K562 (cell line): ENCODE results near the gene HADH. TPM values are rescaled to one million over a fixed set of nuclear protein-coding genes. Genes with fewer than 3 reads are reported as not detected.

Experiments
- ATAC-seq: fragments of 200-7000 bp; cut with Tn5 transposase; 3 replicates; pipeline ENCODE4 v1.9.1; 2020; ENCODE audit warnings: moderate library complexity
- BruUV-seq: library from RNA; stranded (reverse); fragments of 400-500 nt; replicated peaks from 2 replicates; lab custom pipeline; 2021; lab: Mats Ljungman, UMichigan
- CTCF ChIA-PET: fragments of 300-600 bp; formaldehyde crosslinking; extraction: SDS; loops from one replicate; lab custom pipeline; 2021; ENCODE audit warnings: low intra/inter-chr PET ratio; lab: Yijun Ruan, JAX
- POLR2A ChIA-PET: fragments of 300-600, 350-650 bp; sonication (Branson Sonifier 250); formaldehyde crosslinking; extraction: SDS; loops from one replicate; lab custom pipeline; 2021; ENCODE audit warnings: antibody characterized with exemption, inconsistent platforms; lab: Yijun Ruan, JAX
- DNase-seq, 4 experiments: peaks; one replicate each; pipeline versions ENCODE4 v3.0.0 to v3.0.0-alpha.2; 2011 to 2018; ENCODE audit warnings: low spot score in 3 of 4, mixed read lengths in 3 of 4; ENCODE audit errors: extremely low read depth in 1 of 4
- FAIRE-seq: peaks from 2 replicates; lab custom pipeline; 2011; peaks lifted over from hg19 to GRCh38; lab: Jason Lieb, UNC
- H2AFZ ChIP-seq: 2 replicates; pipeline ENCODE4 v1.6.0; 2011; ENCODE audit warnings: low read depth, low read length, control low read depth, inconsistent platforms
- H3K27ac ChIP-seq: fragments of 200-600 bp; 3 replicates; pipeline ENCODE4 v1.8.0; 2011; ENCODE audit warnings: low read depth, mild to moderate bottlenecking, control low read depth, inconsistent platforms, low read length, moderate library complexity, mixed read lengths; ENCODE audit errors: extremely low read depth
- H3K27me3 ChIP-seq, 2 experiments: fragments of 300-600 bp in 1 of 2; 2 replicates in 1 of 2; 3 replicates in 1 of 2; pipeline versions ENCODE4 v1.6.0 to v1.8.0; 2011; ENCODE audit warnings: inconsistent platforms in 2 of 2, low read length in 2 of 2, mild to moderate bottlenecking in 1 of 2, mixed read lengths in 1 of 2, moderate library complexity in 1 of 2; ENCODE audit not compliant: control insufficient read depth in 2 of 2, insufficient read depth in 2 of 2
- H3K36me3 ChIP-seq: fragments of 300-600 bp; 3 replicates; pipeline ENCODE4 v1.8.0; 2011; ENCODE audit warnings: mild to moderate bottlenecking, low read length, inconsistent platforms; ENCODE audit not compliant: control insufficient read depth, insufficient read depth
- H3K4me1 ChIP-seq, 2 experiments: fragments of 200-600 bp in 1 of 2; replicated peaks in 1 of 2; 2 replicates in 1 of 2; 3 replicates in 1 of 2; pipeline versions ENCODE4 v1.5.1 to v1.8.0; 2011; ENCODE audit warnings: inconsistent platforms in 2 of 2, low read length in 2 of 2, mild to moderate bottlenecking in 1 of 2, mixed read lengths in 1 of 2, moderate library complexity in 1 of 2; ENCODE audit not compliant: control insufficient read depth in 2 of 2, insufficient read depth in 2 of 2
- H3K4me2 ChIP-seq: 2 replicates; pipeline ENCODE4 v1.6.1; 2011; ENCODE audit warnings: low read length, control low read depth, inconsistent platforms, mixed read lengths; ENCODE audit not compliant: insufficient read depth
- H3K4me3 ChIP-seq: fragments of 200-600 bp; sonication (generic), shearing (Covaris generic); 2 replicates; pipeline ENCODE4 v1.5.1; 2016; ENCODE audit warnings: control low read depth, inconsistent platforms
- H3K79me2 ChIP-seq: fragments of 200-600 bp; 3 replicates; pipeline ENCODE4 v1.8.0; 2011; ENCODE audit warnings: low read length, inconsistent platforms; ENCODE audit not compliant: control insufficient read depth, insufficient read depth
- H3K9ac ChIP-seq, 2 experiments: 2 replicates each; pipeline versions ENCODE4 v1.6.0 to v1.6.1; 2011; ENCODE audit warnings: low read depth in 2 of 2, low read length in 2 of 2, control low read depth in 1 of 2, inconsistent platforms in 1 of 2, mild to moderate bottlenecking in 1 of 2, mixed read lengths in 1 of 2; ENCODE audit not compliant: insufficient read depth in 1 of 2
- H3K9me1 ChIP-seq: one replicate; pipeline ENCODE4 v1.6.0; 2011; ENCODE audit warnings: inconsistent platforms, mild to moderate bottlenecking, low read length, moderate library complexity; ENCODE audit not compliant: control insufficient read depth, insufficient read depth
- H3K9me3 ChIP-seq: replicated peaks from 2 replicates; pipeline ENCODE4 v1.5.1; 2011; ENCODE audit warnings: low read depth, low read length, inconsistent platforms; ENCODE audit not compliant: control insufficient read depth, insufficient read depth
- H4K20me1 ChIP-seq: replicated peaks from 2 replicates; pipeline ENCODE4 v1.6.1; 2011; ENCODE audit warnings: low read length, inconsistent platforms, mixed read lengths; ENCODE audit not compliant: control insufficient read depth, insufficient read depth
- CBFA2T3 ChIP-seq: fragments of 450-650 bp; IDR thresholded peaks from 2 replicates; pipeline ENCODE4 v1.6.1; 2017
- CTBP1 ChIP-seq: fragments of 450-650 bp; IDR thresholded peaks from 2 replicates; pipeline ENCODE4 v1.6.1; 2016; ENCODE audit warnings: borderline replicate concordance
- ETS2 ChIP-seq: IDR thresholded peaks from 2 replicates; pipeline ENCODE4 v1.6.1; 2016; ENCODE audit warnings: borderline replicate concordance, missing genetic modification characterization, mild to moderate bottlenecking, moderate library complexity, missing compliant biosample characterization; ENCODE audit not compliant: poor library complexity, severe bottlenecking
- FOXJ2 ChIP-seq: fragments of 200-800 bp; sonication (Bioruptor generic); IDR thresholded peaks from 2 replicates; pipeline ENCODE4 v1.6.1; 2016; ENCODE audit warnings: missing genetic modification characterization, missing compliant biosample characterization
- FOXO4 ChIP-seq: fragments of 450-650 bp; formaldehyde crosslinking; IDR thresholded peaks from 2 replicates; pipeline ENCODE4 v1.4.0; 2020; ENCODE audit warnings: mild to moderate bottlenecking, moderate library complexity
- MEIS2 ChIP-seq: fragments of 450-650 bp; IDR thresholded peaks from 2 replicates; pipeline ENCODE4 v1.6.1; 2014; ENCODE audit warnings: mild to moderate bottlenecking; ENCODE audit not compliant: partially characterized antibody
- MLLT1 ChIP-seq, 2 experiments: fragments of 450-650 bp; IDR thresholded peaks; 2 replicates each; pipeline ENCODE4 v1.6.1; 2016
- NFRKB ChIP-seq: fragments of 450-650 bp; IDR thresholded peaks from 2 replicates; pipeline ENCODE4 v1.6.1; 2016; ENCODE audit warnings: low read depth
- NR4A1 ChIP-seq, 2 experiments: fragments of 250-450 bp in 1 of 2; fragments of 450-650 bp in 1 of 2; sonication (Bioruptor Pico) in 1 of 2; IDR thresholded peaks; 2 replicates each; pipeline versions ENCODE4 v1.4.0 to v1.6.1; 2016 to 2020; ENCODE audit warnings: mild to moderate bottlenecking in 2 of 2, missing compliant biosample characterization in 1 of 2, missing genetic modification characterization in 1 of 2, moderate library complexity in 1 of 2
- SIN3A ChIP-seq, 2 experiments: fragments of 150-350 bp in 1 of 2; IDR thresholded peaks; 2 replicates each; pipeline ENCODE4 v1.6.1; 2011 to 2016; ENCODE audit warnings: borderline replicate concordance in 2 of 2, low read depth in 2 of 2, low read length in 2 of 2, mild to moderate bottlenecking in 2 of 2, moderate library complexity in 2 of 2; ENCODE audit not compliant: control insufficient read depth in 1 of 2
- SOX6 ChIP-seq: fragments of 450-650 bp; IDR thresholded peaks from 2 replicates; pipeline ENCODE4 v1.6.1; 2014; ENCODE audit warnings: mild to moderate bottlenecking
- ZNF197 ChIP-seq: fragments of 200-800 bp; sonication (Bioruptor generic); IDR thresholded peaks from 2 replicates; pipeline ENCODE4 v1.6.1; 2016; ENCODE audit warnings: low read depth, missing genetic modification characterization, missing compliant biosample characterization
- ZNF778 ChIP-seq: fragments of 450-650 bp; formaldehyde crosslinking; IDR thresholded peaks from 2 replicates; pipeline ENCODE4 v1.4.0; 2020; ENCODE audit warnings: mild to moderate bottlenecking, moderate library complexity
- WGBS: fragments of 100-300 bp; shearing (Covaris generic); methylation state at CpG from one replicate; pipeline ENCODE4 v1.1.6; 2016; ENCODE audit warnings: low coverage, mixed read lengths; ENCODE audit not compliant: insufficient coverage; ENCODE audit errors: missing lambda C conversion rate; 5-methylcytosine and 5-hydroxymethylcytosine counted together
- in situ Hi-C: fragments of 300-500 bp; cut with MboI; formaldehyde crosslinking; loops from 4 replicates; pipeline ENCODE4 v1.15.0; 2018; ENCODE audit warnings: inconsistent platforms, mixed read lengths
- intact Hi-C: fragments of 100-400 bp; cut with micrococcal nuclease; formaldehyde crosslinking; loops from 2 replicates; pipeline ENCODE4 v1.14.2; 2022
- polyA plus RNA-seq, 8 experiments: library from polyadenylated mRNA; depleted of rRNA in 4 of 8; stranded (reverse) in 5 of 8; unstranded in 3 of 8; fragments of >200 nt; fragmentation: Nextera tagmentation in 2 of 8; fragmentation: Illumina TruSeq in 1 of 8; extraction: Ambion mirVana in 2 of 8; extraction: Trizol in 1 of 8; gene quantifications; 2 replicates each; pipeline versions ENCODE4 v1.2.1 to v1.2.3, GENCODE V29; 2011 to 2014; ENCODE audit warnings: inconsistent platforms in 1 of 8, missing spikeins in 1 of 8
- total RNA-seq, 7 experiments: library from RNA; depleted of rRNA in 6 of 7; stranded (reverse); fragments of >200 nt in 6 of 7; fragmentation: Illumina TruSeq in 2 of 7; extraction: Trizol in 2 of 7; gene quantifications; 2 replicates each; pipeline versions ENCODE4 v1.2.1 to v1.2.3, GENCODE V29; 2011 to 2021; ENCODE audit warnings: low replicate concordance in 1 of 7

Gene HADH
- total and polyA plus RNA-seq, 9 of the 15 experiments (the other 6 are each of a cell fraction or from before 2014, with no cell fraction given): 9.4 to 73.3 (median 32.8) TPM

- Histone ChIP-seq H3K9me3 (no peaks in the 10 kb centered on the region), H3K4me1 (peaks cover 0 to 37% of the 10 kb centered on the region in 2 experiments; a peak in 3 of 5 replicates), H3K4me3 (no peak overlapping the region), H3K27me3 (no peaks in the 10 kb centered on the region), H4K20me1 (no peaks in the 10 kb centered on the region), H2AFZ (no peak overlapping the region), H3K36me3 (peaks cover 37% of the 10 kb centered on the region), H3K27ac (no peak overlapping the region), H3K9me1 (no peaks in the 10 kb centered on the region), H3K4me2 (no peak overlapping the region), H3K79me2 (peaks cover 37% of the 10 kb centered on the region), H3K9ac (no peak overlapping the region)
- intact Hi-C loops: no loop called here
- no TSS peak for BruUV-seq
- ATAC-seq (peak; percentile 46), DNase-seq (no peak), FAIRE-seq (no peak)
- CTCF ChIA-PET: no interaction called here
- POLR2A ChIA-PET: interaction anchor here (1.5 kb wide), 1 partner anchor 12 kb away, joined by 5 read pairs; no protein-coding TSS in a partner anchor
- 39% methylated on average over 2 of the region's 2 CpGs for WGBS
- in situ Hi-C loops: no loop called here
- TF ChIP-seq ZNF197: no peak
- no peak for TF ChIP-seq SIN3A (IDR thresholded peaks at IDR 0.05; ENCODE audit: borderline replicate concordance in 2 of 2, control insufficient read depth in 1 of 2, low read depth in 2 of 2, low read length in 2 of 2)
- no peak for TF ChIP-seq CBFA2T3
- TF ChIP-seq ZNF778 (CRISPR knock-in tag): no peak
- peak; percentile 64; the same call in 1 of the 2 replicates for TF ChIP-seq SOX6
- TF ChIP-seq NR4A1 (CRISPR knock-in tag; IDR thresholded peaks at IDR 0.05): no peak
- no peak for TF ChIP-seq NR4A1 (tag; IDR thresholded peaks at IDR 0.05)
- no peak for TF ChIP-seq NFRKB
- peak; percentile 48 for TF ChIP-seq MEIS2
- no peak for TF ChIP-seq FOXO4 (CRISPR knock-in tag)
- TF ChIP-seq CTBP1: peak; percentile 55; the same call in 1 of the 2 replicates
- TF ChIP-seq ETS2 (tag): no peak
- no peak for TF ChIP-seq MLLT1 (IDR thresholded peaks at IDR 0.05)
- TF ChIP-seq FOXJ2 (tag): peak; percentile 90
These were observed 10.3 kb downstream of the HADH start for GRCh38 chr4:107999932-108000539.
